Measurements from ENCODE around the gene SUB1. TPM values are rescaled to one million over a fixed set of nuclear protein-coding genes. Genes with fewer than 3 reads are reported as not detected.
"Not testable (repeated sequence)": the region's sequence is repeated elsewhere in the genome, so short reads cannot be mapped to it uniquely, and the experiment has no call there.

SUB1 gene
- polyA plus RNA-seq, 1 donor = 295 TPM

- DNase-seq = no peak
Observed at GRCh38 chr5:32562843-32563242, 22.5 kb upstream of the SUB1 start.

- DNase-seq = no peak
Observed at GRCh38 chr5:32563614-32564013, 21.7 kb upstream of the SUB1 start.

- no peak for DNase-seq
Observed at GRCh38 chr5:32565145-32565544, 20.2 kb upstream of the SUB1 start.

GRCh38 chr5:32566319-32567111 is 18.8 kb upstream of the SUB1 start:
- DNase-seq = no peak

- DNase-seq = no peak
Observed at GRCh38 chr5:32571128-32571527, 14.2 kb upstream of the SUB1 start.

- no peak for DNase-seq
Observed at GRCh38 chr5:32572778-32573480, 12.4 kb upstream of the SUB1 start.

GRCh38 chr5:32573481-32573854 is 11.9 kb upstream of the SUB1 start:
- not testable (repeated sequence) for DNase-seq

GRCh38 chr5:32574540-32575175 is 10.7 kb upstream of the SUB1 start:
- no peak for DNase-seq

GRCh38 chr5:32578363-32578762 is 7.0 kb upstream of the SUB1 start:
- no peak for DNase-seq

GRCh38 chr5:32578764-32579163 is 6.6 kb upstream of the SUB1 start:
- no peak for DNase-seq

- DNase-seq = no peak
Observed at GRCh38 chr5:32581010-32581785, 4.2 kb upstream of the SUB1 start.

GRCh38 chr5:32583582-32584232 is 1.6 kb upstream of the SUB1 start:
- no peak for DNase-seq

GRCh38 chr5:32584646-32585045 is 711 bp upstream of the SUB1 start:
- DNase-seq = no peak

- DNase-seq = no peak
Observed at GRCh38 chr5:32585122-32585445, 273 bp upstream of the SUB1 start.

- no peak for DNase-seq
Observed at GRCh38 chr5:32586276-32586599, 881 bp downstream of the SUB1 start.

GRCh38 chr5:32587067-32587551 is 1.8 kb downstream of the SUB1 start:
- DNase-seq = no peak

- DNase-seq = no peak
Observed at GRCh38 chr5:32589416-32589815, 4.1 kb downstream of the SUB1 start.

- peak; percentile 56 for DNase-seq
Observed at GRCh38 chr5:32589942-32590869, 4.8 kb downstream of the SUB1 start.

GRCh38 chr5:32595118-32595517 is 9.8 kb downstream of the SUB1 start:
- DNase-seq = no peak

GRCh38 chr5:32597041-32597629 is 11.8 kb downstream of the SUB1 start:
- no peak for DNase-seq
